ENCODE measurements around the gene LRRC57. TPM values are rescaled to one million over a fixed set of nuclear protein-coding genes. Genes with fewer than 3 reads are reported as not detected.

LRRC57 gene
- total RNA-seq, 4 donors from 2014 or later: 15.9 to 29.0 (median 21.2) TPM

GRCh38 chr15:42590619-42591237 lies 42.1 kb upstream of the LRRC57 start:
- TF ChIP-seq, protein P1, sequence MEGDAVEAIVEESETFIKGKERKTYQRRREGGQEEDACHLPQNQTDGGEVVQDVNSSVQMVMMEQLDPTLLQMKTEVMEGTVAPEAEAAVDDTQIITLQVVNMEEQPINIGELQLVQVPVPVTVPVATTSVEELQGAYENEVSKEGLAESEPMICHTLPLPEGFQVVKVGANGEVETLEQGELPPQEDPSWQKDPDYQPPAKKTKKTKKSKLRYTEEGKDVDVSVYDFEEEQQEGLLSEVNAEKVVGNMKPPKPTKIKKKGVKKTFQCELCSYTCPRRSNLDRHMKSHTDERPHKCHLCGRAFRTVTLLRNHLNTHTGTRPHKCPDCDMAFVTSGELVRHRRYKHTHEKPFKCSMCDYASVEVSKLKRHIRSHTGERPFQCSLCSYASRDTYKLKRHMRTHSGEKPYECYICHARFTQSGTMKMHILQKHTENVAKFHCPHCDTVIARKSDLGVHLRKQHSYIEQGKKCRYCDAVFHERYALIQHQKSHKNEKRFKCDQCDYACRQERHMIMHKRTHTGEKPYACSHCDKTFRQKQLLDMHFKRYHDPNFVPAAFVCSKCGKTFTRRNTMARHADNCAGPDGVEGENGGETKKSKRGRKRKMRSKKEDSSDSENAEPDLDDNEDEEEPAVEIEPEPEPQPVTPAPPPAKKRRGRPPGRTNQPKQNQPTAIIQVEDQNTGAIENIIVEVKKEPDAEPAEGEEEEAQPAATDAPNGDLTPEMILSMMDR (IDR thresholded peaks at IDR 0.05; ENCODE audit: low read depth): no peak

GRCh38 chr15:42584031-42584765 lies 35.6 kb upstream of the LRRC57 start:
- TF ChIP-seq, protein P1 (IDR thresholded peaks at IDR 0.05; ENCODE audit: low read depth): no peak

- TF ChIP-seq, protein P1 (IDR thresholded peaks at IDR 0.05; ENCODE audit: low read depth): no peak
These were observed 34.2 kb upstream of the LRRC57 start for GRCh38 chr15:42582569-42583375.

DNA sequence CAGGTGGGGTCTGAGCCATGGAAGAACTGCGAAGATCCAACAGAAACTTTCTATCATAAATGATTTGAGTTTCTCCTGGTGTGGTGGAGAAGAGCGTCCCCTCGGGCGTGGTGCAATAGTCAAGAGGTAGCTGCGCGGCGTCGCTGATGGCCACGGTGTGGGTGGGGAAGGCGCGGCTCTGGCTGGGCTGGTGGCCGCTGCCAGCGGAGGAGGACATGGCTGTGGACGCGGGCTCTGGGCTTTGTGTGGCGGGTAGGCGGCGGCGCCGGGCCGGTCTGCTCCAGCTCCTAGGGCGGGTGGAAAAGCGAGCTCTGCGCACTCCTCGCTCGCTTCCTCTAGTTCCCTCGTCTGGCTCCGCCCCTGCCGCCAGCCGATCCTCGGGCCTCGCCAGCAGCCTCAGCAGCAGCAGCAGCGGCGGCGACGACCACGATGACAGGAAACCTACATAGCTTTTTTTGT lies 32.7 kb upstream of the LRRC57 start:
- TF ChIP-seq, protein P1 (IDR thresholded peaks at IDR 0.05; ENCODE audit: low read depth): no peak

DNA sequence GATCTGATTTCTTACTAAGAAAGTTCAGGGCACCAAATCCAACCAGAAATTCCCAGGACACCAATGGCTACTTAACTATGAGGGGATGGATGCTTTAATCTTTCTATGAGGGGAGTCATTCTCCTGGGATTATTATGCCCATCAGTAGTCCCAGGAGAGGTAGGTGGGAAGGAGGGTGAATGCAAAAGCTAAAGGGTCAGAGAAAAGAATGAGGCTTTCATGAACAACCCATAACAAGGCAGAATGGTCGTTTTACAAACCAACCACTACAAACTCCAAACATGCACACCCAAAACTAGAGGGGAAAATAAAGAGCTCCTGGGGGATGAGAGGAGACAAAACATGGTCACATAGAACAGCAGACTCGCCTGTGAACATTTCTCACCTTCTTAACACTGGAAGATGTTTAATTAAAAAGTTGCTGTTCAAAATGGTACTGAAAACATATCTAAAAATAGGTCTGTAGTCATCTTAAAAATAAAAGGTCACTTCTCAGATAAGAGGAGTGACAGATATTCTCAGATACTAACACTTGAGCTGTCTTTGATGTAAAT lies 30.5 kb upstream of the LRRC57 start:
- TF ChIP-seq, protein P1 (IDR thresholded peaks at IDR 0.05; ENCODE audit: low read depth): no peak

GRCh38 chr15:42577514-42578031 lies 29.0 kb upstream of the LRRC57 start:
- TF ChIP-seq, protein P1 (IDR thresholded peaks at IDR 0.05; ENCODE audit: low read depth): no peak

All from subcutaneous adipose tissue (tissue), 4 donors.